ENCODE results near the gene TECTB.

- TF ChIP-seq, protein P1, sequence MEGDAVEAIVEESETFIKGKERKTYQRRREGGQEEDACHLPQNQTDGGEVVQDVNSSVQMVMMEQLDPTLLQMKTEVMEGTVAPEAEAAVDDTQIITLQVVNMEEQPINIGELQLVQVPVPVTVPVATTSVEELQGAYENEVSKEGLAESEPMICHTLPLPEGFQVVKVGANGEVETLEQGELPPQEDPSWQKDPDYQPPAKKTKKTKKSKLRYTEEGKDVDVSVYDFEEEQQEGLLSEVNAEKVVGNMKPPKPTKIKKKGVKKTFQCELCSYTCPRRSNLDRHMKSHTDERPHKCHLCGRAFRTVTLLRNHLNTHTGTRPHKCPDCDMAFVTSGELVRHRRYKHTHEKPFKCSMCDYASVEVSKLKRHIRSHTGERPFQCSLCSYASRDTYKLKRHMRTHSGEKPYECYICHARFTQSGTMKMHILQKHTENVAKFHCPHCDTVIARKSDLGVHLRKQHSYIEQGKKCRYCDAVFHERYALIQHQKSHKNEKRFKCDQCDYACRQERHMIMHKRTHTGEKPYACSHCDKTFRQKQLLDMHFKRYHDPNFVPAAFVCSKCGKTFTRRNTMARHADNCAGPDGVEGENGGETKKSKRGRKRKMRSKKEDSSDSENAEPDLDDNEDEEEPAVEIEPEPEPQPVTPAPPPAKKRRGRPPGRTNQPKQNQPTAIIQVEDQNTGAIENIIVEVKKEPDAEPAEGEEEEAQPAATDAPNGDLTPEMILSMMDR (IDR thresholded peaks at IDR 0.05 in 4 of 5, conservative IDR thresholded peaks at IDR 0.05 in 1 of 5) = no peak
- TF ChIP-seq POLR2A (IDR thresholded peaks at IDR 0.05) = no peak
Measured at GRCh38 chr10:112275512-112276245, 7.5 kb upstream of the TECTB start.
